Uterus (tissue), 4 donors: ENCODE measurements around the gene POLE3. TPM values are rescaled to one million over a fixed set of nuclear protein-coding genes. Genes with fewer than 3 reads are reported as not detected.
A peak's percentile ranks its signal among the peaks of the same experiment; 100 is the strongest.
"Not testable (repeated sequence)": the region's sequence is repeated elsewhere in the genome, so short reads cannot be mapped to it uniquely, and the experiment has no call there.

ENCODE experiments used
- DNase-seq, 2 donors: peaks; one replicate each; pipeline ENCODE4 v3.0.0-alpha.2; 2019 to 2020
- H3K27ac ChIP-seq, 2 donors: fragments of 200-600 bp; sonication (generic); 1 replicate in 1 of 2; 2 replicates in 1 of 2; pipeline ENCODE4 v1.5.1; 2016 to 2018
- H3K27me3 ChIP-seq, 2 donors: fragments of 200-600 bp; sonication (generic); one replicate each; pipeline ENCODE4 v1.5.1; 2018 to 2019; ENCODE audit warnings: control low read depth in 1 of 2
- H3K36me3 ChIP-seq, 2 donors: fragments of 200-600 bp; sonication (generic); one replicate each; pipeline ENCODE4 v1.5.1; 2019; ENCODE audit warnings: control low read depth in 1 of 2
- H3K4me1 ChIP-seq, 2 donors: fragments of 200-600 bp; sonication (generic); one replicate each; pipeline ENCODE4 v1.5.1; 2018 to 2019; ENCODE audit warnings: control low read depth in 1 of 2
- H3K4me3 ChIP-seq, 2 donors: fragments of 200-600 bp; sonication (generic); 1 replicate in 1 of 2; 2 replicates in 1 of 2; pipeline ENCODE4 v1.5.1; 2018 to 2019; ENCODE audit warnings: mild to moderate bottlenecking in 1 of 2
- H3K9me3 ChIP-seq, 2 donors: fragments of 200-600 bp; sonication (generic); one replicate each; pipeline ENCODE4 v1.5.1; 2019; ENCODE audit warnings: control low read depth in 1 of 2
- POLR2A ChIP-seq, 2 donors: fragments of 450-650 bp; IDR thresholded peaks; one replicate each; pipeline ENCODE4 v1.6.1; 2016; ENCODE audit warnings: antibody characterized with exemption in 2 of 2, mild to moderate bottlenecking in 1 of 2, moderate library complexity in 1 of 2
- intact Hi-C: fragments of 100-400 bp; cut with DNase I; formaldehyde crosslinking; loops from one replicate; pipeline ENCODE4 v1.15.1; 2023; ENCODE audit warnings: low total_unique reads
- total RNA-seq, 4 donors: library from RNA; depleted of rRNA in 3 of 4; stranded (reverse); fragments of >200 nt in 3 of 4; gene quantifications; one replicate each; pipeline versions ENCODE4 v1.1.0 to v1.2.4, GENCODE V29; 2014 to 2023
- TF ChIP-seq, protein P1 (sequence below), 4 experiments: fragments of 200-600 bp in 2 of 4; fragments of 450-650 bp in 2 of 4; sonication (generic) in 2 of 4; IDR thresholded peaks; one replicate each; pipeline ENCODE4 v1.5.1; 2016 to 2019; ENCODE audit warnings: antibody characterized with exemption in 4 of 4, mild to moderate bottlenecking in 2 of 4, moderate library complexity in 1 of 4
- donor health status: DM: yes; HTN: yes; CAD: no.

Gene POLE3
- total RNA-seq, 4 donors from 2014 or later, result 6.5 to 46.4 (median 20.4) TPM

DNA sequence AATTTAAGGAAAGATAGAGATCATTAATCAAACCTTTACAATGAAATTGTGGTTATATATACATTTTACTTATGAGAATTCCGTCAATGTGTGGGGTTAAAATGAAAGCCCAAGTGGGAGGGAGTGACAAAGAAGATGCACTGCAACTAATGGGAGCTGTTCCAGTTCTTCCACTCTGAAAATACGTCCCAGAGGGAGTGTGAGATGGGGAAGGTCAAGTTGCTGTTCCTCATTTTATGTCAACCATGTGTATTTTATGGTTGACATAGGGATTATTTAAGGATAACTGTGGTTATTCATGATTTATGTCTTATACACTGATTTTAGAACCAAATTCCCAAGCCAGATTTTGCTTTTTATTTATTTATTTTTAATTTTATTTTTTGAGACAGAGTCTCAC, 38.9 kb upstream of the POLE3 start:
- intact Hi-C loops, result loop anchor here (5.0 kb wide), 2 partner anchors 138 to 208 kb away; no protein-coding TSS in a partner anchor

DNA sequence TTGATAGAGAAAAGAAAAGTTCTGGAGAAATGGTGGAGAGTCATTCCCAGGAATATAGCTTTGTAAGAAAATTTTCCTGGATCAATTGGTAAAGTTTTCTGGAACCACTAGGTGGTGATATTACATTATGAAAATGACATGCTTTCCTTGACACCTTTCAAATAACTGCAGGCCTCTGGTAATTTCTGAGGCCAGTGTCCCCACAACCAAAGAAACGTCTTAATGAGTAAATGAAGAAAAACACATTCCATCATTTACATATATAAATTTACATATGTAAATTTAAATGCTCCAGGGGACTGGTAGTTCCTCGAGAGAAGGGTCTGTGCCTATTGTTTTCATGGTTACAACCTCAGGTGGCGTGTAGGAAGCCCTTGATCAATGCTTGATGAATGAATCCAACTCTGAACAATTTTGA, 35.9 kb upstream of the POLE3 start:
- no peak overlapping the region for H3K27ac ChIP-seq
- intact Hi-C loops, result loop anchor here (5.0 kb wide), 2 partner anchors 141 to 211 kb away; no protein-coding TSS in a partner anchor
- TF ChIP-seq POLR2A (IDR thresholded peaks at IDR 0.05), result no peak
- TF ChIP-seq, protein P1, sequence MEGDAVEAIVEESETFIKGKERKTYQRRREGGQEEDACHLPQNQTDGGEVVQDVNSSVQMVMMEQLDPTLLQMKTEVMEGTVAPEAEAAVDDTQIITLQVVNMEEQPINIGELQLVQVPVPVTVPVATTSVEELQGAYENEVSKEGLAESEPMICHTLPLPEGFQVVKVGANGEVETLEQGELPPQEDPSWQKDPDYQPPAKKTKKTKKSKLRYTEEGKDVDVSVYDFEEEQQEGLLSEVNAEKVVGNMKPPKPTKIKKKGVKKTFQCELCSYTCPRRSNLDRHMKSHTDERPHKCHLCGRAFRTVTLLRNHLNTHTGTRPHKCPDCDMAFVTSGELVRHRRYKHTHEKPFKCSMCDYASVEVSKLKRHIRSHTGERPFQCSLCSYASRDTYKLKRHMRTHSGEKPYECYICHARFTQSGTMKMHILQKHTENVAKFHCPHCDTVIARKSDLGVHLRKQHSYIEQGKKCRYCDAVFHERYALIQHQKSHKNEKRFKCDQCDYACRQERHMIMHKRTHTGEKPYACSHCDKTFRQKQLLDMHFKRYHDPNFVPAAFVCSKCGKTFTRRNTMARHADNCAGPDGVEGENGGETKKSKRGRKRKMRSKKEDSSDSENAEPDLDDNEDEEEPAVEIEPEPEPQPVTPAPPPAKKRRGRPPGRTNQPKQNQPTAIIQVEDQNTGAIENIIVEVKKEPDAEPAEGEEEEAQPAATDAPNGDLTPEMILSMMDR (IDR thresholded peaks at IDR 0.05), result peak; percentile 55 to 81 (median 76)
- H3K4me1 ChIP-seq, result no peaks in the 10 kb centered on the region
- H3K36me3 ChIP-seq, result no peaks in the 10 kb centered on the region
- H3K27me3 ChIP-seq, result no peaks in the 10 kb centered on the region
- no peak for DNase-seq
- H3K4me3 ChIP-seq, result no peak overlapping the region
- no peaks in the 10 kb centered on the region for H3K9me3 ChIP-seq

More for the DNA sequence above, 38.9 kb upstream of the POLE3 start:
- H3K36me3 ChIP-seq, result no peaks in the 10 kb centered on the region
- TF ChIP-seq, protein P1 (IDR thresholded peaks at IDR 0.05), result no peak
- no peak for TF ChIP-seq POLR2A (IDR thresholded peaks at IDR 0.05)
- peaks cover 0 to 2% of the 10 kb centered on the region in 2 donors for H3K4me1 ChIP-seq
- H3K27me3 ChIP-seq, result no peaks in the 10 kb centered on the region
- H3K4me3 ChIP-seq, result no peak overlapping the region
- no peak overlapping the region for H3K27ac ChIP-seq
- H3K9me3 ChIP-seq, result no peaks in the 10 kb centered on the region
- no peak for DNase-seq

DNA sequence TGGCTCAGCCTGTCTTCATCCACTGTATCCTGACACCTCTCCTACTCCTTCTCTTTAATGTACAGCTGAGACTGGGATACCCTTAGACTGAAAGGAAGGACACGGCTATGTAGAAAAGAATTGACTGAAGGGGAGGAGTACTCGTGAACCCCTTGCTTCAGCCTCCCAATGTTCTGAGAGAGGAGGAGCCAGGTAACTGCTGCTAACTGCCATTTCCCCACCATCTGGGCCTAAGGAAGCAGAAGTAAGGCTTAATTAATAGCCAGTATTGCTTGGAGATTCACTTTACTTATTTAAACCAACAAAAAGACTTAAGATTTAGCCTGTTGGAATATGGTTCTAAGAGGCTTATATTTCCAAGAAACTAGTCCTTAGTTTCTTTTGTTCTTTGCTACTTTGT, 34.3 kb upstream of the POLE3 start:
- Histone ChIP-seq H3K4me3 (no peak overlapping the region), H3K27ac (no peak overlapping the region), H3K4me1 (no peaks in the 10 kb centered on the region), H3K36me3 (no peaks in the 10 kb centered on the region), H3K9me3 (no peaks in the 10 kb centered on the region), H3K27me3 (no peaks in the 10 kb centered on the region)
- no peak for DNase-seq
- TF ChIP-seq, protein P1 (IDR thresholded peaks at IDR 0.05), result no peak
- TF ChIP-seq POLR2A (IDR thresholded peaks at IDR 0.05), result no peak
- intact Hi-C loops, result loop anchor here (5.0 kb wide), 2 partner anchors 143 to 213 kb away; no protein-coding TSS in a partner anchor

DNA sequence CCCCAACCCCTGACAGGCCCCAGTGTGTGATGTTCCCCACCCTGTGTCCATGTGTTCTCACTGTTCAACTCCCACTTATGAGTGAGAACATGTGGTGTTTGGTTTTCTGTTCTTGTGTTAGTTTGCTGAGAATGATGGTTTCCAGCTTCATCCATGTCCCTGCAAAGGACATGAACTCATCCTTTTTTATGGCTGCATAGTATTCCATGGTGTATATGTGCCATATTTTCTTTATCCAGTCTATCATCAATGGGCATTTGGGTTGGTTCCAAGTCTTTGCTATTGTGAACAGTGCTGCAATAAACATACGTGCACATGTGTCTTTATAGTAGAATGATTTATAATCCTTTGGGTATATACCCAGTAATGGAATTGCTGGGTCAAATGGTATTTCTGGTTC, 27.2 kb upstream of the POLE3 start:
- H3K9me3 ChIP-seq, H3K4me3 ChIP-seq, H3K36me3 ChIP-seq, H3K27ac ChIP-seq, DNase-seq, H3K27me3 ChIP-seq, H3K4me1 ChIP-seq, intact Hi-C loops: not testable (repeated sequence)

DNA sequence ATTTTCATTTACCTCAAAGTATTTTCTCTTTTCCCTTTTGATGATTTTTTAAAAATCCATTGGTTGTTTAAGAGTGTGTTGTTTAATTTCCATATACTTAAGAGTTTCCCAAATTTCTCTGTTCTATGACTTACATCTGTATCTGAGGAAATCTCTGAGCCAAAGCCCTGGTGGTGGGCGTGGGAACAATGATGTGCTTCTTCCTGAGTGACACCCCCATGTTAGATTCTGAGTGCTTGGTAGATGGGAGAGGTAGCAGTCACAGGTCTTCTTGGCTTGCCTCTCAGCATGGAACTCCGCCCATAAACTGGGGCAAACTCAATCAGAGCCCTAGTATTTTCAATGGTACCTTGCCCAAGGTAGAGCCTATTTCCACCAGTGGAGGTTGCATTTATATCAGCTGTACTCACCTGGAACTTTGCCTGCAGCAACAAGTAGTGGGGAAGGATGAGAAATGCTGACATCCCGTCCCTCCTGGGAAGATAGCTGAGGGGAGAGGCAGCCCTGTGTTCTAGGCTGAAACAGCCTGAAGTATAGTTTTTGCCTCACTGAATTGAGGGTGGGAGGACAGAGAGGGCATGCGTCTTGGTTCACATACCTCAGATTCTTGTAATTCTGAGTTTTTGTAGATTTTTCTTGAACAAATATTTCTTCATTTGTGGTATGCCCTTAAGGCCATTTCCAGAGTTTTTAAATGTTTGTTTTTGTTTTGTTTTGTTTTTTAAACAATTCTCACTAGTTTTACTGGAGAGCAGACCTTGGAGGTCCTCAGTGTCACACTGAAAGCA, 26.4 kb upstream of the POLE3 start:
- Histone ChIP-seq H3K27ac (no peak overlapping the region), H3K4me1 (no peaks in the 10 kb centered on the region), H3K27me3 (no peaks in the 10 kb centered on the region), H3K4me3 (no peak overlapping the region), H3K9me3 (no peaks in the 10 kb centered on the region), H3K36me3 (no peaks in the 10 kb centered on the region)
- intact Hi-C loops, result no loop called here
- no peak for DNase-seq
- no peak for TF ChIP-seq POLR2A (IDR thresholded peaks at IDR 0.05)
- TF ChIP-seq, protein P1 (IDR thresholded peaks at IDR 0.05), result no peak
